Midbrain (tissue), 1 donor: ENCODE measurements around the gene NRXN3.

Experiments used
- DNase-seq: peaks from one replicate; lab custom pipeline; 2025; lab: John Stamatoyannopoulos, UW

NRXN3 gene

GRCh38 chr14:78170203-78170602 lies at the start of gene NRXN3:
Gene NRXN3, plus strand, starts transcription at chr14:78170373. Its CDS starts 72,721 bp downstream, at chr14:78243094.
- peak; percentile 5 for DNase-seq

- DNase-seq, result no peak
These were observed 47.7 kb upstream of the NRXN3 start for GRCh38 chr14:78122436-78122835.

- no peak for DNase-seq
These were observed 46.4 kb upstream of the NRXN3 start for GRCh38 chr14:78123650-78124253.

GRCh38 chr14:78127961-78128360 lies 42.2 kb upstream of the NRXN3 start:
- DNase-seq, result no peak

- DNase-seq, result no peak
These were observed 40.8 kb upstream of the NRXN3 start for GRCh38 chr14:78129375-78129774.

GRCh38 chr14:78130356-78130755 lies 39.8 kb upstream of the NRXN3 start:
- no peak for DNase-seq

GRCh38 chr14:78131201-78131600 lies 39.0 kb upstream of the NRXN3 start:
- no peak for DNase-seq

GRCh38 chr14:78131616-78132015 lies 38.6 kb upstream of the NRXN3 start:
- DNase-seq, result no peak

- DNase-seq, result no peak
These were observed 34.7 kb upstream of the NRXN3 start for GRCh38 chr14:78135450-78135891.

GRCh38 chr14:78136695-78137094 lies 33.5 kb upstream of the NRXN3 start:
- DNase-seq, result no peak

GRCh38 chr14:78141590-78141989 lies 28.6 kb upstream of the NRXN3 start:
- DNase-seq, result no peak

GRCh38 chr14:78142998-78143397 lies 27.2 kb upstream of the NRXN3 start:
- no peak for DNase-seq

- DNase-seq, result no peak
These were observed 26.6 kb upstream of the NRXN3 start for GRCh38 chr14:78143489-78144145.

GRCh38 chr14:78152201-78153063 lies 17.7 kb upstream of the NRXN3 start:
- no peak for DNase-seq

- DNase-seq, result peak; percentile 3
These were observed 17.2 kb upstream of the NRXN3 start for GRCh38 chr14:78153064-78153341.

GRCh38 chr14:78154827-78155226 lies 15.3 kb upstream of the NRXN3 start:
- peak; percentile 11 for DNase-seq

- DNase-seq, result no peak
These were observed 14.0 kb upstream of the NRXN3 start for GRCh38 chr14:78156196-78156595.

GRCh38 chr14:78157494-78158437 lies 12.4 kb upstream of the NRXN3 start:
- peak; percentile 8 for DNase-seq

- DNase-seq, result no peak
These were observed 8.0 kb upstream of the NRXN3 start for GRCh38 chr14:78162202-78162601.

GRCh38 chr14:78164226-78164853 lies 5.8 kb upstream of the NRXN3 start:
- no peak for DNase-seq

- no peak for DNase-seq
These were observed 2.3 kb downstream of the NRXN3 start for GRCh38 chr14:78172428-78172827.
